ENCODE results near the gene TUNAR.

TUNAR gene

GRCh38 chr14:95872777-95873176, 3.9 kb upstream of the TUNAR start:
- DNase-seq (ENCODE audit: low read depth) = no peak

GRCh38 chr14:95875831-95876760, 536 bp upstream of the TUNAR start:
- DNase-seq (ENCODE audit: low read depth) = no peak

GRCh38 chr14:95877633-95878032, 1.0 kb downstream of the TUNAR start:
- DNase-seq (ENCODE audit: low read depth) = no peak

GRCh38 chr14:95884377-95884776, 7.7 kb downstream of the TUNAR start:
- DNase-seq (ENCODE audit: low read depth) = no peak

GRCh38 chr14:95885278-95885677, 8.6 kb downstream of the TUNAR start:
- no peak for DNase-seq (ENCODE audit: low read depth)

- no peak for DNase-seq (ENCODE audit: low read depth)
Measured at GRCh38 chr14:95885866-95886265, 9.2 kb downstream of the TUNAR start.

GRCh38 chr14:95886366-95887056, 9.9 kb downstream of the TUNAR start:
- DNase-seq (ENCODE audit: low read depth) = no peak

GRCh38 chr14:95887351-95887750, 10.7 kb downstream of the TUNAR start:
- no peak for DNase-seq (ENCODE audit: low read depth)

GRCh38 chr14:95889236-95889979, 12.8 kb downstream of the TUNAR start:
- DNase-seq (ENCODE audit: low read depth) = no peak

GRCh38 chr14:95891742-95892141, 15.1 kb downstream of the TUNAR start:
- no peak for DNase-seq (ENCODE audit: low read depth)

- no peak for DNase-seq (ENCODE audit: low read depth)
Measured at GRCh38 chr14:95892142-95892541, 15.5 kb downstream of the TUNAR start.

- no peak for DNase-seq (ENCODE audit: low read depth)
Measured at GRCh38 chr14:95895720-95896119, 19.1 kb downstream of the TUNAR start.

- DNase-seq (ENCODE audit: low read depth) = no peak
Measured at GRCh38 chr14:95896498-95897135, 20.0 kb downstream of the TUNAR start.

GRCh38 chr14:95897280-95897679, 20.6 kb downstream of the TUNAR start:
- DNase-seq (ENCODE audit: low read depth) = no peak

GRCh38 chr14:95901054-95901453, 24.4 kb downstream of the TUNAR start:
- no peak for DNase-seq (ENCODE audit: low read depth)

- DNase-seq (ENCODE audit: low read depth) = no peak
Measured at GRCh38 chr14:95902273-95902826, 25.7 kb downstream of the TUNAR start.

GRCh38 chr14:95903165-95903564, 26.5 kb downstream of the TUNAR start:
- DNase-seq (ENCODE audit: low read depth) = no peak

GRCh38 chr14:95903616-95904107, 27.0 kb downstream of the TUNAR start:
- DNase-seq (ENCODE audit: low read depth) = no peak

- DNase-seq (ENCODE audit: low read depth) = no peak
Measured at GRCh38 chr14:95906591-95906990, 30.0 kb downstream of the TUNAR start.

- no peak for DNase-seq (ENCODE audit: low read depth)
Measured at GRCh38 chr14:95910628-95911027, 34.0 kb downstream of the TUNAR start.

- DNase-seq (ENCODE audit: low read depth) = no peak
Measured at GRCh38 chr14:95911456-95911855, 34.8 kb downstream of the TUNAR start.

GRCh38 chr14:95915330-95915729, 38.7 kb downstream of the TUNAR start:
- no peak for DNase-seq (ENCODE audit: low read depth)

All from non-pigmented ciliary epithelial cell (primary cell).